Measurements from ENCODE around the gene EIF4E1B. TPM values are rescaled to one million over a fixed set of nuclear protein-coding genes. Genes with fewer than 3 reads are reported as not detected.

Gene EIF4E1B
- polyA plus RNA-seq, 1 donor from 2014 or later, result 0.82 TPM

- no peak overlapping the region for H3K9ac ChIP-seq (ENCODE audit: low read length)
- no peaks in the 10 kb centered on the region for H3K9me2 ChIP-seq (ENCODE audit: insufficient read depth, low read length)
- no peak overlapping the region for H3K4me3 ChIP-seq (ENCODE audit: low read length)
- no peaks in the 10 kb centered on the region for H4K20me1 ChIP-seq (ENCODE audit: insufficient read depth)
- H3K79me2 ChIP-seq (replicated peaks; ENCODE audit: insufficient read depth, low read length), result no peaks in the 10 kb centered on the region
- no peaks in the 10 kb centered on the region for H3K27me3 ChIP-seq (ENCODE audit: insufficient read depth, low read depth, low read length)
- no peaks in the 10 kb centered on the region for H3K9me3 ChIP-seq (ENCODE audit: low read length)
- no peaks in the 10 kb centered on the region for H3F3A ChIP-seq (ENCODE audit: insufficient read depth, low read length, poor library complexity, severe bottlenecking)
- no peak overlapping the region for H2AFZ ChIP-seq (ENCODE audit: low read depth, low read length)
- no peak overlapping the region for H3K27ac ChIP-seq (ENCODE audit: low read length)
- H3K4me2 ChIP-seq (ENCODE audit: low read length), result no peak overlapping the region
- TF ChIP-seq RAD21 (conservative IDR thresholded peaks at IDR 0.05) (no peak), EZH2 (IDR thresholded peaks at IDR 0.05; ENCODE audit: borderline replicate concordance, insufficient read depth, low read length, poor library complexity, severe bottlenecking) (no peak), EP300 (conservative IDR thresholded peaks at IDR 0.05; ENCODE audit: poor library complexity, severe bottlenecking) (no peak), POLR2AphosphoS5 (IDR thresholded peaks at IDR 0.05) (no peak), REST (IDR thresholded peaks at IDR 0.05; ENCODE audit: borderline replicate concordance) (no peak), TAF1 (IDR thresholded peaks at IDR 0.05; ENCODE audit: low read depth) (no peak), SMC3 (conservative IDR thresholded peaks at IDR 0.05; ENCODE audit: poor library complexity) (no peak), MXI1 (conservative IDR thresholded peaks at IDR 0.05; ENCODE audit: poor library complexity, severe bottlenecking) (no peak), CTCF (IDR thresholded peaks at IDR 0.05; ENCODE audit: poor library complexity, severe bottlenecking) (no peak)
- H3K36me3 ChIP-seq (ENCODE audit: insufficient read depth, low read length), result no peaks in the 10 kb centered on the region
These were observed 46.9 kb downstream of the EIF4E1B start for GRCh38 chr5:176677209-176677939.

GRCh38 chr5:176678584-176678983 lies 48.1 kb downstream of the EIF4E1B start:
- Histone ChIP-seq H4K20me1 (ENCODE audit: insufficient read depth) (no peaks in the 10 kb centered on the region), H3K9me3 (ENCODE audit: low read length) (no peaks in the 10 kb centered on the region), H3K79me2 (replicated peaks; ENCODE audit: insufficient read depth, low read length) (no peaks in the 10 kb centered on the region), H3K36me3 (ENCODE audit: insufficient read depth, low read length) (no peaks in the 10 kb centered on the region), H3K9ac (ENCODE audit: low read length) (no peak overlapping the region), H3K27ac (ENCODE audit: low read length) (no peak overlapping the region), H3K4me2 (ENCODE audit: low read length) (no peak overlapping the region), H3K9me2 (ENCODE audit: insufficient read depth, low read length) (no peaks in the 10 kb centered on the region), H3F3A (ENCODE audit: insufficient read depth, low read length, poor library complexity, severe bottlenecking) (no peaks in the 10 kb centered on the region), H3K4me3 (ENCODE audit: low read length) (no peak overlapping the region), H3K27me3 (ENCODE audit: insufficient read depth, low read depth, low read length) (no peaks in the 10 kb centered on the region), H2AFZ (ENCODE audit: low read depth, low read length) (no peak overlapping the region)
- no peak for TF ChIP-seq CTCF (IDR thresholded peaks at IDR 0.05; ENCODE audit: poor library complexity, severe bottlenecking)
- no peak for TF ChIP-seq TAF1 (IDR thresholded peaks at IDR 0.05; ENCODE audit: low read depth)
- TF ChIP-seq MXI1 (conservative IDR thresholded peaks at IDR 0.05; ENCODE audit: poor library complexity, severe bottlenecking), result no peak
- TF ChIP-seq RAD21 (conservative IDR thresholded peaks at IDR 0.05), result no peak
- TF ChIP-seq POLR2AphosphoS5 (IDR thresholded peaks at IDR 0.05), result no peak
- no peak for TF ChIP-seq REST (IDR thresholded peaks at IDR 0.05; ENCODE audit: borderline replicate concordance)
- TF ChIP-seq EP300 (conservative IDR thresholded peaks at IDR 0.05; ENCODE audit: poor library complexity, severe bottlenecking), result no peak
- no peak for TF ChIP-seq EZH2 (IDR thresholded peaks at IDR 0.05; ENCODE audit: borderline replicate concordance, insufficient read depth, low read length, poor library complexity, severe bottlenecking)
- TF ChIP-seq SMC3 (conservative IDR thresholded peaks at IDR 0.05; ENCODE audit: poor library complexity), result no peak

All from neural cell (in vitro differentiated cells).